GM12878 (cell line): ENCODE measurements around the gene RPL10. TPM values are rescaled to one million over a fixed set of nuclear protein-coding genes. Genes with fewer than 3 reads are reported as not detected.

Experiments
- ATAC-seq: fragments of 200-7000 bp; cut with Tn5 transposase; 3 replicates; pipeline ENCODE4 v1.9.1; 2020; ENCODE audit warnings: mild to moderate bottlenecking, moderate library complexity
- BruUV-seq: library from RNA; stranded (reverse); fragments of 400-500 nt; replicated peaks from 2 replicates; lab custom pipeline; 2021; lab: Mats Ljungman, UMichigan
- CTCF ChIA-PET: fragments of 300-600 bp; sonication (Branson Sonifier 250); formaldehyde crosslinking; extraction: SDS; loops from one replicate; lab custom pipeline; 2021; ENCODE audit warnings: inconsistent platforms; lab: Yijun Ruan, JAX
- POLR2A ChIA-PET: fragments of 350-600 bp; formaldehyde crosslinking; extraction: SDS; loops from one replicate; lab custom pipeline; 2021; ENCODE audit warnings: inconsistent platforms; lab: Charles Lee
- RAD21 ChIA-PET: fragments of 300-600 bp; sonication (Branson Sonifier 250); formaldehyde crosslinking; loops from one replicate; lab custom pipeline; 2023; ENCODE audit warnings: antibody characterized with exemption; ENCODE audit not compliant: unreplicated experiment; lab: Charles Lee
- SMC1A ChIA-PET: fragments of 300-600 bp; sonication (Branson Sonifier 250); formaldehyde crosslinking; loops from one replicate; lab custom pipeline; 2023; ENCODE audit not compliant: unreplicated experiment, uncharacterized antibody; lab: Charles Lee
- DNase-seq: peaks from one replicate; pipeline ENCODE4 v3.0.0-alpha.2; 2011; ENCODE audit warnings: low read depth, low spot score
- FAIRE-seq: peaks from 3 replicates; lab custom pipeline; 2011; peaks lifted over from hg19 to GRCh38; lab: Jason Lieb, UNC
- H2AFZ ChIP-seq: 2 replicates; pipeline ENCODE4 v1.6.0; 2011; ENCODE audit warnings: low read depth, low read length, control low read depth; ENCODE audit not compliant: control insufficient read depth
- H3K27ac ChIP-seq: 2 replicates; pipeline ENCODE4 v1.5.1; 2011; ENCODE audit warnings: control low read depth; ENCODE audit not compliant: control insufficient read depth, insufficient read depth
- H3K27me3 ChIP-seq, 2 experiments: replicated peaks in 1 of 2; 2 replicates each; pipeline versions ENCODE4 v1.6.0 to v1.6.1; 2011; ENCODE audit warnings: low read length in 1 of 2; ENCODE audit not compliant: control insufficient read depth in 2 of 2, insufficient read depth in 2 of 2
- H3K36me3 ChIP-seq, 2 experiments: 2 replicates each; pipeline ENCODE4 v1.5.1; 2011; ENCODE audit warnings: low read length in 1 of 2; ENCODE audit not compliant: control insufficient read depth in 2 of 2, insufficient read depth in 2 of 2
- H3K4me1 ChIP-seq: 2 replicates; pipeline ENCODE4 v1.6.1; 2011; ENCODE audit warnings: mild to moderate bottlenecking, low read length, moderate library complexity, mixed read lengths; ENCODE audit not compliant: control insufficient read depth, insufficient read depth
- H3K4me2 ChIP-seq: 2 replicates; pipeline ENCODE4 v1.6.0; 2011; ENCODE audit warnings: control low read depth; ENCODE audit not compliant: control insufficient read depth, insufficient read depth
- H3K4me3 ChIP-seq: fragments of 200-600 bp; sonication (generic); 2 replicates; pipeline ENCODE4 v1.5.1; 2016
- H3K79me2 ChIP-seq: 2 replicates; pipeline ENCODE4 v1.6.0; 2011; ENCODE audit warnings: low read length; ENCODE audit not compliant: control insufficient read depth, insufficient read depth
- H3K9ac ChIP-seq: 2 replicates; pipeline ENCODE4 v1.8.0; 2011; ENCODE audit warnings: low read length, control low read depth, mixed read lengths; ENCODE audit not compliant: control insufficient read depth, insufficient read depth
- H3K9me3 ChIP-seq: replicated peaks from 3 replicates; pipeline ENCODE4 v1.5.1; 2011; ENCODE audit warnings: mild to moderate bottlenecking, low read length; ENCODE audit not compliant: control insufficient read depth, insufficient read depth
- H4K20me1 ChIP-seq: 2 replicates; pipeline ENCODE4 v1.6.0; 2011; ENCODE audit not compliant: control insufficient read depth, insufficient read depth
- CTCF ChIP-seq, 3 experiments: IDR thresholded peaks in 2 of 3; conservative IDR thresholded peaks in 1 of 3; 2 replicates each; pipeline ENCODE4 v1.5.1; 2011; ENCODE audit warnings: low read depth in 3 of 3, low read length in 3 of 3, mild to moderate bottlenecking in 3 of 3, control low read depth in 2 of 3, moderate library complexity in 2 of 3, inconsistent platforms in 1 of 3, mixed read lengths in 1 of 3; ENCODE audit not compliant: control insufficient read depth in 2 of 3, insufficient read depth in 1 of 3; ENCODE audit errors: extremely low read depth in 1 of 3
- EP300 ChIP-seq, 2 experiments: fragments of 150-350 bp in 1 of 2; IDR thresholded peaks; 2 replicates each; pipeline ENCODE4 v1.6.1; 2011 to 2012; ENCODE audit warnings: low read depth in 2 of 2, low read length in 2 of 2, borderline replicate concordance in 1 of 2, improper control_type of control experiment in 1 of 2, inconsistent platforms in 1 of 2; ENCODE audit not compliant: control insufficient read depth in 1 of 2
- ESRRA ChIP-seq: IDR thresholded peaks from 2 replicates; pipeline ENCODE4 v1.6.1; 2012; ENCODE audit warnings: mild to moderate bottlenecking, low read length, improper control_type of control experiment
- EZH2 ChIP-seq: IDR thresholded peaks from 2 replicates; pipeline ENCODE4 v1.6.1; 2012; ENCODE audit warnings: low read depth, mild to moderate bottlenecking, control low read depth, inconsistent platforms, low read length, borderline replicate concordance; ENCODE audit not compliant: control insufficient read depth
- IKZF1 ChIP-seq: fragments of 450-650 bp; conservative IDR thresholded peaks from 2 replicates; pipeline ENCODE4 v1.6.1; 2017; ENCODE audit warnings: antibody characterized with exemption, mild to moderate bottlenecking
- IKZF2 ChIP-seq, 2 experiments: fragments of 450-650 bp; IDR thresholded peaks; 2 replicates each; pipeline ENCODE4 v1.6.1; 2017; ENCODE audit warnings: mild to moderate bottlenecking in 2 of 2, moderate library complexity in 2 of 2
- KAT2A ChIP-seq: conservative IDR thresholded peaks from 2 replicates; pipeline ENCODE4 v1.6.1; 2011; ENCODE audit warnings: low read depth, low read length; ENCODE audit not compliant: control insufficient read depth
- MYB ChIP-seq: fragments of 150-350 bp; IDR thresholded peaks from 2 replicates; pipeline ENCODE4 v1.6.1; 2014; ENCODE audit warnings: mild to moderate bottlenecking, low read depth, low read length, borderline replicate concordance
- MYC ChIP-seq: IDR thresholded peaks from 2 replicates; pipeline ENCODE4 v1.6.1; 2011; ENCODE audit warnings: mild to moderate bottlenecking, low read length, moderate library complexity, inconsistent platforms; ENCODE audit not compliant: insufficient read depth, insufficient replicate concordance, insufficient read length, severe bottlenecking
- RAD21 ChIP-seq: IDR thresholded peaks from 2 replicates; pipeline ENCODE4 v1.6.1; 2011; ENCODE audit warnings: mild to moderate bottlenecking, low read depth, low read length, moderate library complexity; ENCODE audit not compliant: insufficient read depth
- RELB ChIP-seq: fragments of 450-650 bp; IDR thresholded peaks from 2 replicates; pipeline ENCODE4 v1.6.1; 2017; ENCODE audit warnings: low read depth, mild to moderate bottlenecking, moderate library complexity
- SUPT20H ChIP-seq: IDR thresholded peaks from 2 replicates; pipeline ENCODE4 v1.6.1; 2011; ENCODE audit warnings: low read depth, mild to moderate bottlenecking, low read length, moderate library complexity, borderline replicate concordance; ENCODE audit not compliant: control insufficient read depth
- USF1 ChIP-seq: IDR thresholded peaks from 2 replicates; pipeline ENCODE4 v1.6.1; 2011; ENCODE audit warnings: borderline replicate concordance, low read depth, mild to moderate bottlenecking, moderate library complexity, mixed read lengths, low read length; ENCODE audit not compliant: insufficient read depth; ENCODE audit errors: extremely low read length
- ZNF274 ChIP-seq: IDR thresholded peaks from one replicate; pipeline ENCODE4 v1.8.0; 2011; ENCODE audit not compliant: insufficient read length, insufficient read depth
- whole genome bisulfite sequencing: methylation state at CpG from one replicate; pipeline ENCODE4 v1.1.6; 2016; ENCODE audit warnings: low lambda C conversion rate; ENCODE audit not compliant: insufficient replicate concordance, insufficient coverage; ENCODE audit errors: missing lambda C conversion rate; 5-methylcytosine and 5-hydroxymethylcytosine counted together
- in situ Hi-C: fragments of 300-500 bp; cut with MboI; formaldehyde crosslinking; loops from 9 replicates; pipeline ENCODE4 v1.14.3; 2018; ENCODE audit warnings: mixed read lengths
- intact Hi-C: fragments of 100-400 bp; cut with micrococcal nuclease; formaldehyde crosslinking; loops from one replicate; pipeline ENCODE4 v1.14.2; 2022; ENCODE audit not compliant: unreplicated experiment
- polyA plus RNA-seq, 11 experiments: library from polyadenylated mRNA; depleted of rRNA in 4 of 11; unstranded in 6 of 11; stranded (reverse) in 5 of 11; fragments of >200 nt; fragmentation: Nextera tagmentation in 4 of 11; fragmentation: Illumina TruSeq in 1 of 11; extraction: Ambion mirVana in 4 of 11; extraction: Trizol in 1 of 11; gene quantifications; 1 replicate in 1 of 11; 2 replicates in 10 of 11; pipeline versions ENCODE4 v1.2.1 to v1.2.3, GENCODE V29; 2011 to 2016; ENCODE audit warnings: inconsistent platforms in 2 of 11, missing spikeins in 2 of 11, low read depth in 1 of 11
- total RNA-seq, 4 experiments: library from RNA; depleted of rRNA in 3 of 4; stranded (reverse); fragments of >200 nt in 3 of 4; fragmentation: Illumina TruSeq in 1 of 4; extraction: Trizol in 1 of 4; gene quantifications; 2 replicates each; pipeline versions ENCODE4 v1.2.1 to v1.2.3, GENCODE V29; 2013 to 2021

Gene RPL10
- total and polyA plus RNA-seq, 10 of the 15 experiments (the other 5 are each of a cell fraction or from before 2014, with no cell fraction given), result 1,938 to 7,222 (median 4,494) TPM

- intact Hi-C loops, result loop anchor here (2.0 to 10.0 kb wide), 3 partner anchors 51 to 446 kb away; partner anchors contain the start of genes ARHGAP4 and ATP6AP1
- FAIRE-seq, result no peak
- no TSS peak for BruUV-seq
- ChIA-PET CTCF (interaction anchor here (0.6 to 2.0 kb wide), 26 partner anchors 9 to 407 kb away, joined by 3 to 21 read pairs (median 4); partner anchors contain the start of genes ATP6AP1, IKBKG and RPL10), POLR2A (interaction anchor here (0.6 to 1.8 kb wide), 9 partner anchors 10 to 161 kb away, joined by 3 to 7 read pairs (median 5); partner anchors contain the start of genes ATP6AP1, RPL10 and SLC10A3), SMC1A (interaction anchor here (0.9 to 2.0 kb wide), 8 partner anchors 9 to 163 kb away, joined by 3 to 10 read pairs (median 4); partner anchors contain the start of gene RPL10), RAD21 (interaction anchor here (0.6 to 2.4 kb wide), 10 partner anchors 8 to 163 kb away, joined by 3 to 12 read pairs (median 4); partner anchors contain the start of genes ATP6AP1 and SLC10A3)
- Histone ChIP-seq H2AFZ (peak overlapping the region; percentile 41; the same call in 1 of the 2 replicates), H3K79me2 (peaks cover 25% of the 10 kb centered on the region), H3K9me3 (no peaks in the 10 kb centered on the region; the same call in 2 of the 3 replicates), H3K4me2 (peak overlapping the region; percentile 45), H4K20me1 (no peaks in the 10 kb centered on the region), H3K9ac (peak overlapping the region; percentile 2; the same call in 1 of the 2 replicates), H3K4me3 (peak overlapping the region; percentile 61; the same call in 1 of the 2 replicates), H3K4me1 (peaks cover 11% of the 10 kb centered on the region), H3K27me3 (no peaks in the 10 kb centered on the region), H3K27ac (peak overlapping the region; percentile 58), H3K36me3 (no peaks in the 10 kb centered on the region)
- ATAC-seq, result no peak
- DNase-seq, result peak; percentile 5
- in situ Hi-C loops, result loop anchor here (5.0 kb wide), 1 partner anchor 441 kb away; no protein-coding TSS in a partner anchor
- 47% methylated on average over 23 of the region's 23 CpGs for WGBS
- no peak for TF ChIP-seq MYB
- no peak for TF ChIP-seq SUPT20H
- peak; percentile 26; the same call in 1 of the 2 replicates for TF ChIP-seq RAD21
- peak; percentile 64 to 79; a peak in 3 of 4 replicates for TF ChIP-seq IKZF2 (IDR thresholded peaks at IDR 0.05)
- peak; percentile 77 for TF ChIP-seq IKZF1
- TF ChIP-seq EZH2, result no peak
- TF ChIP-seq EP300 (IDR thresholded peaks at IDR 0.05; ENCODE audit: borderline replicate concordance in 1 of 2, control insufficient read depth in 1 of 2, low read depth in 2 of 2, low read length in 2 of 2), result no peak
- no peak for TF ChIP-seq MYC
- TF ChIP-seq KAT2A, result no peak
- no peak for TF ChIP-seq ESRRA
- peak; percentile 33 to 42 (median 38) for TF ChIP-seq CTCF (IDR thresholded peaks at IDR 0.05 in 2 of 3, conservative IDR thresholded peaks at IDR 0.05 in 1 of 3; ENCODE audit: control insufficient read depth in 2 of 3, extremely low read depth in 1 of 3, insufficient read depth in 1 of 3, low read depth in 3 of 3, low read length in 3 of 3)
- TF ChIP-seq RELB, result peak; percentile 49
- no peak for TF ChIP-seq USF1
- no peak for TF ChIP-seq ZNF274
Measured at GRCh38 chrX:154373340-154374306, 24.6 kb upstream of the RPL10 start.
